Lower lobe of right lung (tissue), 2 donors: ENCODE measurements around the gene PACS2. TPM values are rescaled to one million over a fixed set of nuclear protein-coding genes. Genes with fewer than 3 reads are reported as not detected.
"Not testable (repeated sequence)": the region's sequence is repeated elsewhere in the genome, so short reads cannot be mapped to it uniquely, and the experiment has no call there.

Source experiments
- ATAC-seq, 2 donors: fragments of 200-7000 bp; cut with Tn5 transposase; one replicate each; pipeline ENCODE4 v1.9.1; 2020 to 2022; ENCODE audit warnings: mild to moderate bottlenecking in 2 of 2, moderate library complexity in 2 of 2
- DNase-seq: peaks from one replicate; pipeline ENCODE4 v3.0.0-alpha.2; 2020
- H3K27ac ChIP-seq: fragments of 200-600 bp; one replicate; pipeline ENCODE4 v1.8.0; 2022
- H3K27me3 ChIP-seq: fragments of 200-600 bp; one replicate; pipeline ENCODE4 v1.8.0; 2022; ENCODE audit warnings: low read depth
- H3K36me3 ChIP-seq: fragments of 200-600 bp; one replicate; pipeline ENCODE4 v1.8.0; 2022; ENCODE audit warnings: mild to moderate bottlenecking
- H3K4me1 ChIP-seq: fragments of 200-600 bp; one replicate; pipeline ENCODE4 v1.8.0; 2022
- H3K4me3 ChIP-seq: fragments of 200-600 bp; one replicate; pipeline ENCODE4 v1.8.0; 2022; ENCODE audit warnings: mild to moderate bottlenecking
- H3K9me3 ChIP-seq: fragments of 200-600 bp; one replicate; pipeline ENCODE4 v1.8.0; 2022
- intact Hi-C: fragments of 100-400 bp; cut with DNase I; formaldehyde crosslinking; loops from one replicate; pipeline ENCODE4 v1.11.0; 2022
- total RNA-seq: library from RNA; stranded (reverse); fragmentation: NEBNext Ultra II Directional; extraction: Animal tissue kit (Norgen Biotek cat#: 25700); gene quantifications from one replicate; pipeline ENCODE4 v1.2.1, GENCODE V29; 2021
- TF ChIP-seq, protein P1 (sequence below): fragments of 200-600 bp; IDR thresholded peaks from one replicate; pipeline ENCODE4 v1.8.0; 2022; ENCODE audit warnings: antibody characterized with exemption, mild to moderate bottlenecking
- donor health status: DM: no; HTN: yes; CAD: no; lungs with severe emphysema.

PACS2 gene
- total RNA-seq, 1 donor from 2014 or later, result 79.7 TPM

DNA sequence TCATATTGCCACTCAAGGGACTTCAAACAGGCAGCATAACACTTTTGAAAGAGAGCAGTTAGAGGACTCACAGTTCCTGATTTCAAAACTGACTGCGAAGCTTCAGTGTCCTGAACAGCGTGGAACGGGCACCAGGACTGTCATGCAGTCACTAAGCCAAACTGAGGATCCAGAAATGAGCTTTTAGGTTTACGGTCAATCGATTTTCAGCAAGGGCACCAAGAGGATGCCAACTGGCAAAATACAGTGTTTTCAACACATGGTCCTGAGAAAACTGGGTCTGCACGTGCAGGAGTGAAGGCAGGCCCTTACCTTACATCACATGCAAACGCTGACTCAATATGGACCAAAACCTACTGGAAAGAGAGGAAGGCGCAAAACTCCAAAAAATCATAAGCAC lies 29.4 kb upstream of the PACS2 start:
- Histone ChIP-seq H3K27me3 (no peaks in the 10 kb centered on the region), H3K9me3 (no peaks in the 10 kb centered on the region), H3K36me3 (peaks cover 13% of the 10 kb centered on the region), H3K4me1 (peaks cover 9% of the 10 kb centered on the region), H3K27ac (no peak overlapping the region), H3K4me3 (no peak overlapping the region)
- intact Hi-C loops, result no loop called here
- ATAC-seq (no peak), DNase-seq (no peak)
- TF ChIP-seq, protein P1, sequence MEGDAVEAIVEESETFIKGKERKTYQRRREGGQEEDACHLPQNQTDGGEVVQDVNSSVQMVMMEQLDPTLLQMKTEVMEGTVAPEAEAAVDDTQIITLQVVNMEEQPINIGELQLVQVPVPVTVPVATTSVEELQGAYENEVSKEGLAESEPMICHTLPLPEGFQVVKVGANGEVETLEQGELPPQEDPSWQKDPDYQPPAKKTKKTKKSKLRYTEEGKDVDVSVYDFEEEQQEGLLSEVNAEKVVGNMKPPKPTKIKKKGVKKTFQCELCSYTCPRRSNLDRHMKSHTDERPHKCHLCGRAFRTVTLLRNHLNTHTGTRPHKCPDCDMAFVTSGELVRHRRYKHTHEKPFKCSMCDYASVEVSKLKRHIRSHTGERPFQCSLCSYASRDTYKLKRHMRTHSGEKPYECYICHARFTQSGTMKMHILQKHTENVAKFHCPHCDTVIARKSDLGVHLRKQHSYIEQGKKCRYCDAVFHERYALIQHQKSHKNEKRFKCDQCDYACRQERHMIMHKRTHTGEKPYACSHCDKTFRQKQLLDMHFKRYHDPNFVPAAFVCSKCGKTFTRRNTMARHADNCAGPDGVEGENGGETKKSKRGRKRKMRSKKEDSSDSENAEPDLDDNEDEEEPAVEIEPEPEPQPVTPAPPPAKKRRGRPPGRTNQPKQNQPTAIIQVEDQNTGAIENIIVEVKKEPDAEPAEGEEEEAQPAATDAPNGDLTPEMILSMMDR, result no peak

- Histone ChIP-seq H3K36me3 (peaks cover 13% of the 10 kb centered on the region), H3K4me3 (no peak overlapping the region), H3K4me1 (peaks cover 15% of the 10 kb centered on the region), H3K27ac (no peak overlapping the region), H3K27me3 (no peaks in the 10 kb centered on the region), H3K9me3 (no peaks in the 10 kb centered on the region)
- TF ChIP-seq, protein P1, result no peak
- DNase-seq (no peak), ATAC-seq (no peak)
- intact Hi-C loops, result no loop called here
Measured at GRCh38 chr14:105286759-105287144, 27.8 kb upstream of the PACS2 start.

DNA sequence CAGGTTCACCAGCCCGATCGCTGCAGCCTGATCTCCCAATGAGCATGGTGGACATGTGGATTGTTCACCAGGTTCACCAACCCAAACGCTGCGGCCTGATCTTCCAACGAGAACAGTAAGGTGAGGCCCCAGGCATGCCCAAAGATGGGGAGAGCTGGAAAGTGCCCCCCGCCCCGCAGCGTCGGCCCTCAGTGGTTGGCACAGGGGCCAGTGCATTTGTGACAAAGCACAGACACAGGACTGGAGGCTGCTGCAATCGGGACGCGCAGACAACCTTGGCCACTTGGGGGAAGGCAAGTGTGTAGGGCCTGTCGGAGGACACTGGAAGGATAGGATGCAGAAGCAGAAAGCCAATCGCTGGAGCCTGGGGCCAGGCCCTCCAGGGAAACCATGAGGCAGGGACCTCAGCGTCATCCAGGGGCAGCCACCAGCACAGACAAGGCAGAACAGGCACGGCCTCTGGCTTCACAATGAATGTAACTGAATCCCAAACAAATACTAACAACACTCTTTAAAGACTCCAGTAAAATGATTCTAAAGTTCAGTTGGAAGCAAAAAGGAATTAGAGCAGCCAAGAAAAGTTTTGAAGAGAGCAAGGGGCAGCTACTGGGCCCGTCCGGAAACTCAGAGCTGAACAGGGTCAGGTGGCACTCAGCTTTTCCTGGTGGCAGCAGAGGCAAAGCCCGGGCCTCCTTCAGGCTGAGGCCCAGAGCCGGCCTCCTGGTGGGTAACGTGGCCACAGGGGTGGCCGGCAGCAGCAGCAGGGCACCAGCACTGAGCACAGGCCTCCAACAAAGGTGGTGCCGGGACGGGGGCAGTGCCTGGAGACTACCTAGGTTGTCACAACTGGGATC lies 27.1 kb upstream of the PACS2 start:
- Histone ChIP-seq H3K36me3 (peaks cover 13% of the 10 kb centered on the region), H3K27ac (no peak overlapping the region), H3K4me1 (peaks cover 17% of the 10 kb centered on the region), H3K27me3 (no peaks in the 10 kb centered on the region), H3K4me3 (no peak overlapping the region), H3K9me3 (no peaks in the 10 kb centered on the region)
- TF ChIP-seq, protein P1, result no peak
- DNase-seq (no peak), ATAC-seq (no peak)
- intact Hi-C loops, result no loop called here

GRCh38 chr14:105288936-105289335 lies 25.6 kb upstream of the PACS2 start:
- H3K27ac ChIP-seq, H3K36me3 ChIP-seq, H3K4me3 ChIP-seq, ATAC-seq, DNase-seq, H3K9me3 ChIP-seq, H3K27me3 ChIP-seq, intact Hi-C loops: not testable (repeated sequence)
- peaks cover 28% of the 10 kb centered on the region for H3K4me1 ChIP-seq

DNA sequence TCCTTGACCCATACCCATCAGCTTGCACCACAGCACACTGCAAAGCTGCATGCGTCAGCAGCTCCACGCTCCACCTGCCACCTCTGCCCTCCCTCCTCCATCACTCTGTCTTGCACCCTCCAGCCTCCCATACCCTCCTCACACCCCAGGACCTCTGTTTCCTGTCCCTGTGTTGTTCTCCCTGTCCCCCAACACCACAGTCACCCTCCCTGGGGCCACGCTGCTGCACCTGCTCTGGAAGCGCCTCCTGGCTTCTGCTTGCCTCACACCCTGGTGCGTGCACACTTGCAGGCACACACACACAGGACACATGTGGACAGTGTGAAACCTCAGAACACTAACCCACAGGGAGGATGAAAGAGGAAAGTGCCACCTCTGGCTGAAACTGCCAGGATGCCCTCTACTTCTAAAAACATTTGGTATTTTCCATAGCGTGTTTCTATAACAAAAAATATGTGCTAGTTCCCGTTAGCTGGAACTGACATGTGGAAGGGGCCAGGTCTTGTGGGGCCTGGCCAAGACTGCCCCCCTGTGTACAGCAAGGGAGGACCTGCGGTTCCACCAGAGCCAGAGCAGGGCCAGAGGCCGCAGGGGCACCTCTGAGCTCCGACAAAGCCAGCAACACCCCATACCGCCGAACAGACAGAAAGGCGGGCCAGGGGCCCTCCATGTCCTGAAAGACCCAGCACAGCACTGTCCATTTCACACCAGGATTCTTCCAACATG lies 23.8 kb upstream of the PACS2 start:
- TF ChIP-seq, protein P1, result no peak
- intact Hi-C loops, result no loop called here
- no peaks in the 10 kb centered on the region for H3K27me3 ChIP-seq

More for the DNA sequence above, 23.8 kb upstream of the PACS2 start:
- no peak overlapping the region for H3K4me3 ChIP-seq
- H3K36me3 ChIP-seq, result no peaks in the 10 kb centered on the region
- DNase-seq (no peak), ATAC-seq (peak in 1 of 2 donors; percentile 24)
- H3K9me3 ChIP-seq, result no peaks in the 10 kb centered on the region
- peaks cover 32% of the 10 kb centered on the region for H3K4me1 ChIP-seq
- no peak overlapping the region for H3K27ac ChIP-seq
